Tibial nerve (tissue), 3 donors: Measurements from ENCODE around the gene PLCL2.

ENCODE experiments used
- CTCF ChIP-seq, 5 experiments: fragments of 200-600 bp in 3 of 5; fragments of 450-650 bp in 2 of 5; sonication (generic) in 3 of 5; IDR thresholded peaks; one replicate each; pipeline ENCODE4 v1.5.1; 2016 to 2019; ENCODE audit warnings: antibody characterized with exemption in 5 of 5, mild to moderate bottlenecking in 3 of 5, moderate library complexity in 2 of 5
- POLR2A ChIP-seq, 2 donors: fragments of 450-650 bp; IDR thresholded peaks; one replicate each; pipeline ENCODE4 v1.6.1; 2017; ENCODE audit warnings: antibody characterized with exemption in 2 of 2, mild to moderate bottlenecking in 2 of 2, moderate library complexity in 2 of 2

GRCh38 chr3:16906682-16907081, 21.9 kb downstream of the PLCL2 start:
- TF ChIP-seq CTCF (IDR thresholded peaks at IDR 0.05) (no peak), POLR2A (IDR thresholded peaks at IDR 0.05) (no peak)
